Common myeloid progenitor, CD34-positive (primary cell): Measurements from ENCODE around the gene KRT8.
A peak's percentile ranks its signal among the peaks of the same experiment; 100 is the strongest.

Source experiments
- CTCF ChIA-PET: fragments of 350-600 bp; sonication (Branson Sonifier 250); formaldehyde crosslinking; loops from one replicate; lab custom pipeline; 2021; ENCODE audit warnings: antibody characterized with exemption; lab: Charles Lee
- POLR2A ChIA-PET: fragments of 350-600 bp; sonication (Branson Sonifier 250); formaldehyde crosslinking; loops from one replicate; lab custom pipeline; 2021; ENCODE audit warnings: antibody characterized with exemption; lab: Charles Lee
- DNase-seq, 3 donors: peaks; one replicate each; pipeline versions ENCODE4 v3.0.0 to v3.0.0-alpha.2; 2013
- H3K27ac ChIP-seq, 2 experiments: 1 replicate in 1 of 2; 2 replicates in 1 of 2; pipeline ENCODE4 v1.7.0; 2013; ENCODE audit warnings: inconsistent platforms in 2 of 2, low read length in 2 of 2, mild to moderate bottlenecking in 2 of 2, low read depth in 1 of 2, moderate library complexity in 1 of 2; ENCODE audit not compliant: severe bottlenecking in 2 of 2, insufficient read depth in 1 of 2, poor library complexity in 1 of 2
- H3K27me3 ChIP-seq, 5 experiments: replicated peaks in 2 of 5; 1 replicate in 3 of 5; 2 replicates in 2 of 5; pipeline versions ENCODE4 v1.6.1 to v1.7.0; 2013; ENCODE audit warnings: low read length in 4 of 5, mild to moderate bottlenecking in 2 of 5, moderate library complexity in 2 of 5, inconsistent platforms in 1 of 5; ENCODE audit not compliant: insufficient read depth in 5 of 5, control insufficient read depth in 4 of 5
- H3K36me3 ChIP-seq, 4 experiments: 1 replicate in 2 of 4; 2 replicates in 2 of 4; pipeline versions ENCODE4 v1.6.1 to v1.7.0; 2013; ENCODE audit warnings: low read length in 3 of 4, control low read depth in 1 of 4, mild to moderate bottlenecking in 1 of 4; ENCODE audit not compliant: control insufficient read depth in 4 of 4, insufficient read depth in 4 of 4
- H3K4me1 ChIP-seq, 4 experiments: 1 replicate in 3 of 4; 2 replicates in 1 of 4; pipeline versions ENCODE4 v1.6.1 to v1.7.1; 2013; ENCODE audit warnings: low read length in 3 of 4, mild to moderate bottlenecking in 3 of 4, control low read depth in 1 of 4, inconsistent platforms in 1 of 4, moderate library complexity in 1 of 4; ENCODE audit not compliant: control insufficient read depth in 4 of 4, insufficient read depth in 4 of 4; ENCODE audit errors: control extremely low read depth in 1 of 4
- H3K4me3 ChIP-seq, 7 experiments: 1 replicate in 4 of 7; 2 replicates in 3 of 7; pipeline versions ENCODE4 v1.5.1 to v1.7.0; 2013; ENCODE audit warnings: mild to moderate bottlenecking in 7 of 7, low read length in 6 of 7, moderate library complexity in 6 of 7, inconsistent platforms in 2 of 7, low read depth in 2 of 7, control low read depth in 1 of 7; ENCODE audit not compliant: insufficient read depth in 4 of 7, control insufficient read depth in 1 of 7; ENCODE audit errors: extremely low read depth in 1 of 7
- H3K9me3 ChIP-seq, 5 experiments: 1 replicate in 4 of 5; 2 replicates in 1 of 5; pipeline versions ENCODE4 v1.6.1 to v1.7.1; 2013; ENCODE audit warnings: low read length in 4 of 5, mild to moderate bottlenecking in 2 of 5, inconsistent platforms in 1 of 5, low read depth in 1 of 5, moderate library complexity in 1 of 5; ENCODE audit not compliant: control insufficient read depth in 4 of 5, insufficient read depth in 2 of 5; ENCODE audit errors: control extremely low read depth in 1 of 5
- WGBS: methylation state at CpG from one replicate; pipeline ENCODE4 v1.1.5; 2013; ENCODE audit not compliant: insufficient coverage; 5-methylcytosine and 5-hydroxymethylcytosine counted together

Gene KRT8

GRCh38 chr12:52870361-52871290 is 34.2 kb downstream of the KRT8 start:
- no peak overlapping the region for H3K27ac ChIP-seq
- H3K4me3 ChIP-seq = no peak overlapping the region
- H3K9me3 ChIP-seq = no peaks in the 10 kb centered on the region
- H3K4me1 ChIP-seq = peaks cover 0 to 39% (median 30%) of the 10 kb centered on the region in 4 experiments
- CTCF ChIA-PET = interaction anchor here (0.6 to 21.8 kb wide), 22 partner anchors 10 to 549 kb away, joined by 3 to 467 read pairs (median 4); partner anchors contain the start of genes KRT74 and KRT76
- H3K36me3 ChIP-seq = no peaks in the 10 kb centered on the region
- H3K27me3 ChIP-seq = no peaks in the 10 kb centered on the region
- WGBS = 27% methylated on average over 10 of the region's 14 CpGs
- peak; percentile 61 to 72 (median 63) for DNase-seq
- POLR2A ChIA-PET = interaction anchor here (0.6 kb wide), 1 partner anchor 500 kb away, joined by 3 read pairs; no protein-coding TSS in a partner anchor

GRCh38 chr12:52867642-52868041 is 37.2 kb downstream of the KRT8 start:
- Histone ChIP-seq H3K9me3 (no peaks in the 10 kb centered on the region), H3K27me3 (no peaks in the 10 kb centered on the region), H3K36me3 (no peaks in the 10 kb centered on the region), H3K27ac (no peak overlapping the region), H3K4me1 (peaks cover 0 to 21% (median 13%) of the 10 kb centered on the region in 4 experiments), H3K4me3 (peak overlapping the region in 2 of 7 experiments; percentile 2 to 60)
- ChIA-PET CTCF (interaction anchor here (0.6 to 21.8 kb wide), 9 partner anchors 10 to 541 kb away, joined by 3 to 467 read pairs (median 3); partner anchors contain the start of gene KRT74), POLR2A (interaction anchor here (0.7 kb wide), 1 partner anchor 790 kb away, joined by 3 read pairs; no protein-coding TSS in a partner anchor)
- DNase-seq = peak; percentile 77 to 87 (median 86)
- 0% methylated on average over 2 of the region's 9 CpGs for WGBS

- H3K27me3 ChIP-seq = no peaks in the 10 kb centered on the region
- no peak overlapping the region for H3K27ac ChIP-seq
- H3K4me1 ChIP-seq = peaks cover 0 to 21% (median 13%) of the 10 kb centered on the region in 4 experiments
- ChIA-PET POLR2A (interaction anchor here (0.6 to 0.7 kb wide), 2 partner anchors 12 to 790 kb away, joined by 3 read pairs; no protein-coding TSS in a partner anchor), CTCF (interaction anchor here (0.7 to 21.8 kb wide), 10 partner anchors 11 to 540 kb away, joined by 3 to 467 read pairs (median 3); partner anchors contain the start of gene KRT74)
- H3K36me3 ChIP-seq = no peaks in the 10 kb centered on the region
- peak overlapping the region in 3 of 7 experiments; percentile 2 to 60 (median 8) for H3K4me3 ChIP-seq
- WGBS = 96% methylated on average over 4 of the region's 5 CpGs
- H3K9me3 ChIP-seq = no peaks in the 10 kb centered on the region
- no peak for DNase-seq
Measured at GRCh38 chr12:52867152-52867551, 37.7 kb downstream of the KRT8 start.

- no peaks in the 10 kb centered on the region for H3K36me3 ChIP-seq
- H3K4me1 ChIP-seq = peaks cover 0 to 17% (median 11%) of the 10 kb centered on the region in 4 experiments
- H3K27ac ChIP-seq = no peak overlapping the region
- POLR2A ChIA-PET = no interaction called here
- DNase-seq = peak; percentile 37 to 78 (median 69)
- 88% methylated on average over 9 of the region's 10 CpGs for WGBS
- no peaks in the 10 kb centered on the region for H3K9me3 ChIP-seq
- no peaks in the 10 kb centered on the region for H3K27me3 ChIP-seq
- no peak overlapping the region for H3K4me3 ChIP-seq
- CTCF ChIA-PET = interaction anchor here (1.0 to 21.8 kb wide), 11 partner anchors 9 to 285 kb away, joined by 3 to 467 read pairs (median 3); partner anchors contain the start of gene KRT74
Measured at GRCh38 chr12:52865090-52865944, 39.6 kb downstream of the KRT8 start.

- CTCF ChIA-PET = interaction anchor here (1.5 kb wide), 1 partner anchor 8 kb away, joined by 3 read pairs; no protein-coding TSS in a partner anchor
- Histone ChIP-seq H3K27ac (no peak overlapping the region), H3K4me1 (peaks cover 0 to 3% (median 1%) of the 10 kb centered on the region in 4 experiments), H3K4me3 (no peak overlapping the region), H3K36me3 (no peaks in the 10 kb centered on the region), H3K27me3 (no peaks in the 10 kb centered on the region), H3K9me3 (no peaks in the 10 kb centered on the region)
- POLR2A ChIA-PET = no interaction called here
- DNase-seq = no peak
- 88% methylated on average over 2 of the region's 2 CpGs for WGBS
Measured at GRCh38 chr12:52862023-52862422, 42.9 kb downstream of the KRT8 start.

GRCh38 chr12:52861511-52861910 is 43.4 kb downstream of the KRT8 start:
- ChIA-PET CTCF (no interaction called here), POLR2A (no interaction called here)
- Histone ChIP-seq H3K27me3 (no peaks in the 10 kb centered on the region), H3K4me1 (no peaks in the 10 kb centered on the region), H3K27ac (no peak overlapping the region), H3K36me3 (no peaks in the 10 kb centered on the region), H3K9me3 (no peaks in the 10 kb centered on the region), H3K4me3 (no peak overlapping the region)
- no peak for DNase-seq
- 98% methylated on average over 4 of the region's 7 CpGs for WGBS
